IPS-18c (cell line): ENCODE measurements around the gene CASP9.
"Not testable (repeated sequence)": the region's sequence is repeated elsewhere in the genome, so short reads cannot be mapped to it uniquely, and the experiment has no call there.

Experiments
- H3K4me3 ChIP-seq: 2 replicates; pipeline ENCODE4 v1.7.0; 2013; ENCODE audit warnings: low read depth, mild to moderate bottlenecking, low read length, moderate library complexity; ENCODE audit not compliant: insufficient read depth
- H3K9me3 ChIP-seq: one replicate; pipeline ENCODE4 v1.6.1; 2013; ENCODE audit warnings: mild to moderate bottlenecking, low read length, moderate library complexity; ENCODE audit not compliant: control insufficient read depth, insufficient read depth

The CASP9 gene

GRCh38 chr1:15531682-15532081 lies 7.7 kb upstream of the CASP9 start:
- Histone ChIP-seq H3K9me3 (no peaks in the 10 kb centered on the region), H3K4me3 (no peak overlapping the region)

DNA sequence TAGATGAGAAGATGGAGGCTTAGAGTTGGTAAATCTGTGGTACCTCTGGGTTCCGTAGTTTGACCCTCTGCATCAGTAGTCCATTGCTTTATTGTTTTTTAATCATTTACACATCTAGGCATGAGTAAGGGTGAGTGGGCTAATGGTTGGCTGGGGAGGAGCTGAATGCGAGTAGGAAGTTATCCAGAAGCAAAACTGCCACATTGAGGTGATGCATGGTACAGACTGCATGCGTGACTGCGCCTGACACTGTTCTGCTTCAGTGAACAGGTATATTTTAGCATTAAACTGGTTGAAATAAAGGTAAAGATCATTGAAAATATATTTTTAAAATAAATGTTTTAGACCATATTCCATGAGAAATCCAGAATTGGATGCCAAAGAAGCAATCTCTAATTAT lies 7.0 kb upstream of the CASP9 start:
- no peak overlapping the region for H3K4me3 ChIP-seq

GRCh38 chr1:15526490-15527339 lies 2.7 kb upstream of the CASP9 start, which contains the start of gene DNAJC16:
TSS of gene DNAJC16 (plus strand) at chr1:15526848. CDS start at chr1:15529106, 2,258 bp downstream.
- H3K9me3 ChIP-seq = peaks cover 2% of the 10 kb centered on the region
- peak within 1 kb of the TSS; percentile 92 for H3K4me3 ChIP-seq

More for the DNA sequence above, 7.0 kb upstream of the CASP9 start:
- H3K9me3 ChIP-seq = no peaks in the 10 kb centered on the region

DNA sequence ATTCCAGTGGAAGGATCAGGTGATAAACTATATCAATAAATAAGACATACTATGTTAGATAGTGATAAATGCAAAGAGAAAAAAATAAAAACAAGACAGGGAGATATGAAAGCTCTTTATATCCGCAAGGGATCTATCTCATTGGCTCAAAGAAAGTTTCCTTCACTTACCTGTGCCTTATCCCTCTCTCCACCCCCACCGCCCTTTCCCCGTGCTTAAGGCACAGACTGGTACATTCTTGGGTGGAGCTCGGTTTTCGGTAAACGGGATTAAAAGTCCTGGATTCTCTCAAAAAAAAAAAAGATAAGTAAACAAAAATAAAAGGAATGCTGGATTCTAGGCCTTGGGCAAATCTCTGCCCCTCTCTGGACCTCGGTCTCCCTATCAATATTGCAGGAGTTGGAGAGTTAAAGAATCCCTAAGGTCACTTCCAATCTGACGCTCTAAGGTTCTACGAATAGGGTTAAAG lies 2.0 kb upstream of the CASP9 start:
- Histone ChIP-seq H3K9me3 (peaks cover 2% of the 10 kb centered on the region), H3K4me3 (peak overlapping the region; percentile 20; the same call in 1 of the 2 replicates)

GRCh38 chr1:15525050-15526020 lies 1.3 kb upstream of the CASP9 start:
- Histone ChIP-seq H3K9me3 (peaks cover 2% of the 10 kb centered on the region), H3K4me3 (peak overlapping the region; percentile 71)

- peaks cover 2% of the 10 kb centered on the region for H3K9me3 ChIP-seq
- H3K4me3 ChIP-seq = peak overlapping the region; percentile 83
Measured at GRCh38 chr1:15524283-15525049, 451 bp upstream of the CASP9 start.

DNA sequence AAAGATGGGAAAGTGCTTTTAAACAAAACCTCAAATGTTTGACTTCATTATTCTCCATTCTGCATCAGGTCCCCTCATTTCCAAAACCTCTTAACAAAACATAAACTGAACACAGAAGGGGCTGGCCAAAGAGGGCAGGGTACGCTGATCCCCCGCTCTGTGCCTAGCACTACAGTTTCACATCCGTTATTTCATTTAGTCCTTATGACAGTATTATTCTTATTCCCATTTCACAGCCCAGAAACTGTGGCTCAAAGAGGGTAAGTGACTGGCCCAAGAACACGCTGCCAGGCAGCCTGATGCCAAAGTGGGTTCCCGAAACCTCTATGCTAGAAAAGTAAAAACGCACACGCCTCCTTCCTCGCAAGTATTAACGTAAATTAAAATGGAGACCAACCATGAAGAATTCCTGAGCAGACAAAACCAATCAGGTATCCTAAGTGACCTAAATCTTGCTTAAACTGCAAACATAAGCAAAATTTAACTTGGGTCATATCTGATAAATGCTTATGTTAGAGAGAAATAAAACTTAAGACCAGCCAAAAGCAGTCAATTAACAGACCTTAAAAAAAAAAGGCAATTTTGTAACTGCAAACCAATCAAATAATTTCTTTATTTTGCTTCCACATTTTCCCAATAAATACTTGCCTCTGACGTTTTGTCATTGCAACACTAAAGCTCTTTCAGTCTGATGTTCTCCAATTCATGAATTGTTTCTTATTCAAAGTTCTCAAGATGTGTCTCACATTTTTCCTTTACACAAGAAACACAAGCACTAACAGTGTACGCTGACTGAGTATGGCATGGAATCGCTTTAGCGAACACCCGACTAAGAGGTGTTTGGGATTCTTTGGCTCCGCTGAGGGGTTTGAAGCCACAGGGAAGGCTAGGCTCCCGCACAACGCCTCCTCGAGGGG lies 653 bp downstream of the CASP9 start:
- Histone ChIP-seq H3K4me3 (peak overlapping the region; percentile 50), H3K9me3 (peaks cover 2% of the 10 kb centered on the region)

DNA sequence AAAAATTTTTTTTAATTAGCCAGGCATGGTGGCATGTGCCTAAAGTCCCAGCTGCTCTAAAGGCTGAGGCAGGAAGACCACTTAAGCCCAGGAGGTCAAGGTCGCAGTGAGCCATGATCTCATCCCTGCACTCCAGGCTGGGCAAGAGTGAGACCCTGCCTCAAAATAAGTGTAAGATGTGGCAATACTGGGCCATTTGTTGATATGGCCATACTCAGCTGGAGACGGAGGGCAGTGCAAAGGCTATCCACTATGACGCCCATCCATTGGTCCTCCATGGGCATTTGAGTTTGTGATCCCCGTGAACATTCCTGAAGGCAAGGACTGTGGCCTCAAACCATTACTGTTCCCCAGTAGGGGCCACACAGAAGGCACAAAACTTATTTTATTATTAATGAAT lies 1.5 kb downstream of the CASP9 start:
- H3K4me3 ChIP-seq = no peak overlapping the region
- peaks cover 2% of the 10 kb centered on the region for H3K9me3 ChIP-seq

GRCh38 chr1:15521206-15521906 lies 2.7 kb downstream of the CASP9 start:
- not testable (repeated sequence) for H3K9me3 ChIP-seq, H3K4me3 ChIP-seq

DNA sequence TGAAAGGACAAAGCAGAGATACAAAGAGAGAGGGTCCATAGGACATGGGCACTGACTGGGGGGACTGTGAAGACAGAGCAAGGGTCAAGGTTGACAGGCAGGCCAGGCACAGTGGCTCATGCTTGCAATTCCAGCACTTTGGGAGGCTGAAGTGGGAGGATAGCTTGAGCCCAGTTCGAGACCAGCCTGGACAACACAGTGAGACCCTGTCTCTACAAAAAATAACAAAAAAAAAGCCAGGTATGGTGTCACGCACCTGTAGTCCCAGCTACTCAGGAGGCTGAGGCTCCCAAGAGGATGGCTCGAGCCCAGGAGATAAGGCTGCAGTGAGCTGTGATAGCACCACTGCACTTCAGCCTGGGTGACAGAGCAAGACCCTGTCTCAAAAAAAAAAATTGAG lies 4.4 kb downstream of the CASP9 start:
- peaks cover 2% of the 10 kb centered on the region for H3K9me3 ChIP-seq
- H3K4me3 ChIP-seq = no peak overlapping the region

GRCh38 chr1:15515022-15515663 lies 8.9 kb downstream of the CASP9 start:
- H3K9me3 ChIP-seq = no peaks in the 10 kb centered on the region
- H3K4me3 ChIP-seq = no peak overlapping the region

- not testable (repeated sequence) for H3K4me3 ChIP-seq, H3K9me3 ChIP-seq
Measured at GRCh38 chr1:15514557-15514956, 9.5 kb downstream of the CASP9 start.

DNA sequence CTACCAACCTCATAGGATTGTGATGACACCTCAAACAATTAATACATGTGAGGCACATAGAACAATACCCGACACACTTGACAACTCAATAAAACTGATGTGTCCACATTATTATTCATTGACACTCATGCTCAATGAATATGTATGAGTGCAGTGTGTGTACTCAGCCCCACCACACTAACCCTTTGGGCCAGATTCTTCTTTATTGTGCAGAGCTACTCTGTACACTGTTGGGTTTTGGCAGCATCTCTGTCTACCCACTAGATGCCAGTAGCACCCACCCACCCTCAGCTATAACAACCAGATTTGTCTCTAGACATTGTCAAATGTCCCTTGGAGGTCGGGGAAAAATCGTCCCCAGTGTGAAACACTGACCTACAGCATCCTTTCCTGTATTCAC lies 10.1 kb downstream of the CASP9 start:
- no peaks in the 10 kb centered on the region for H3K9me3 ChIP-seq
- H3K4me3 ChIP-seq = no peak overlapping the region

- Histone ChIP-seq H3K4me3 (no peak overlapping the region), H3K9me3 (no peaks in the 10 kb centered on the region)
Measured at GRCh38 chr1:15513192-15513591, 10.8 kb downstream of the CASP9 start.
